ENCODE results near the gene GPHB5.
A peak's percentile ranks its signal among the peaks of the same experiment; 100 is the strongest.
"Not testable (repeated sequence)": the region's sequence is repeated elsewhere in the genome, so short reads cannot be mapped to it uniquely, and the experiment has no call there.

Gene GPHB5, protein sequence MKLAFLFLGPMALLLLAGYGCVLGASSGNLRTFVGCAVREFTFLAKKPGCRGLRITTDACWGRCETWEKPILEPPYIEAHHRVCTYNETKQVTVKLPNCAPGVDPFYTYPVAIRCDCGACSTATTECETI

DNA sequence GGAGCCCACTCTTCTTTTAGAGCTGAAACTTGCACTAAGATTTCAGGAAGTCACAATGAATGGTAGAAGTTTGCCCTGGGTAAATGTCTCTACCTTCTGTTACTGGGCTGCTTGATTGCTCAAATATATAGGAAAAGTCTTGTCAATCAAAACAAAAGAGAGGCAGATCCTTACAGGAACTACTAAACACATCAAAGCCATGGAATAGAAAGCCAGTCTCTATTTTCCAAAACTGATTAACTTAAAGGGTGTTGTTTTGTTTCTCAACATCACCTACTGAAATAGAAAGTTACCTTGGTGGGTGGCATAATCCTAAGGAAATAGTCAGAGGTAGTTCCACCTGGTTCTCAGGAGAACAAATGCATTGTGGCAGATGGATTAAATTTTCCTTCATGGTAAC is at the start of gene GPHB5:
TSS of gene GPHB5 (minus strand) at position 101 of the 400 bp plus-strand sequence. CDS start 1,086 bp downstream, outside the sequence.
- DNase-seq, result no peak

- DNase-seq, result no peak
Measured at GRCh38 chr14:63367742-63368364, 49.1 kb upstream of the GPHB5 start.

GRCh38 chr14:63362389-63362819 is 43.7 kb upstream of the GPHB5 start:
- DNase-seq, result peak; percentile 39

- DNase-seq, result no peak
Measured at GRCh38 chr14:63361790-63362189, 43.1 kb upstream of the GPHB5 start.

DNA sequence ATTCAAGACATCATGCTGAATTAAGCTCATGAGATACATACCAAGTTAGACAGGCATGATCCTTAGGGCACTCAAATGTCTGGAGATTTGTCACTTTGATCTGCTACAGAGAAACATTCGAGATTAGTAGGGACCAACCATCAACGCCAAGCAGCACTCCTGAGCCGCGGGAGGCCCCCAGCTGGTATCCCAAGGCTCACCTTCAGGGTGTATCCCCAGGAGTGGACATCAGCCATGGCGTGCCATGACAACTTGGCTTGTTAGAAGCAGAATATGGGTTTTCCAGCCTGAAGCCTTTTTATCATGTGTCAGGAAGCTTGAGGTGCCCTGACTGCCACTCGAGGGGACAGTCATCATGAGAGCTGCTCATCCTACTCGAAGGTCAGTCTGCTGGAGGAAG is 39.1 kb upstream of the GPHB5 start:
- no peak for DNase-seq

GRCh38 chr14:63345826-63346225 is 27.1 kb upstream of the GPHB5 start:
- peak; percentile 38 for DNase-seq

DNA sequence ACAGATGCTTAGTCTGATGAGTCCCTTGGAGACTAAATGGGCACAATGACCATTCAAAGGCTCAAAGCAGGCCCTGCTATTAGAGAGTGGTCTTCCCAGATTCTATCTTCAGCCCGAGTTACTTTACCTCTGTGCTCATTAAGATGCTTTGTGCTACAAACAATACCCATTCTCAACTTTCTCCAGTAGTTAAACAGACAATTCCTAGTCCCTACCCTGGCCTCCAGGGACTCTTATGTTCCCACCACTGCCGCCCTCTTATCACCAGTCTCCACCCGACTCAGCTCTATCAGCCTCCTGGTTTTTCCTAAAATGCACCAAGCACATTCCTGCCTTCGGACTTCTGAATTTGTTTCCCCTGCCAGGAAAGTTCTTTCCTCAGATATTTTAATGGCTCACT is 25.6 kb upstream of the GPHB5 start:
- DNase-seq, result no peak

GRCh38 chr14:63343878-63344277 is 25.1 kb upstream of the GPHB5 start:
- DNase-seq, result no peak

- DNase-seq, result peak; percentile 41
Measured at GRCh38 chr14:63342371-63342770, 23.6 kb upstream of the GPHB5 start.

- DNase-seq, result no peak
Measured at GRCh38 chr14:63328787-63329737, 10.3 kb upstream of the GPHB5 start.

DNA sequence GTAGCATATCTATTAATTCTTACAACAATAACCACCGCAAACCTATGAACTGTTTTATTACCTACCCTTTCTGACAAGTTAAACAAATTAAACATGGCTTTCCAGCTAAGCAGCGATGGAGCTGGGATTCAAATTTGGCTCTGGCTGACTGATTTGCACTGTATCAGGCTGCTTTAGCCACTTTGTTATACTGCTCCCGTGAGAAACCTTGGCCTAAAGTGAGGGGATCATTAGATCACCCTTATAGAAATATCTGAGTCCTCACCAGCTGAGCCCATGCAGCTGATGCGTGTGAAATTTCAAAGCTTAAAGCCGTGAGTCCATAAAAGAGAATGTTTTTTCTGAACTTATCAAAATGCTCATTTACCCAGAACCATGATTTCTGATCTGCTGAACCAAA is 8.1 kb upstream of the GPHB5 start:
- no peak for DNase-seq

- no peak for DNase-seq
Measured at GRCh38 chr14:63322897-63323573, 4.3 kb upstream of the GPHB5 start.

DNA sequence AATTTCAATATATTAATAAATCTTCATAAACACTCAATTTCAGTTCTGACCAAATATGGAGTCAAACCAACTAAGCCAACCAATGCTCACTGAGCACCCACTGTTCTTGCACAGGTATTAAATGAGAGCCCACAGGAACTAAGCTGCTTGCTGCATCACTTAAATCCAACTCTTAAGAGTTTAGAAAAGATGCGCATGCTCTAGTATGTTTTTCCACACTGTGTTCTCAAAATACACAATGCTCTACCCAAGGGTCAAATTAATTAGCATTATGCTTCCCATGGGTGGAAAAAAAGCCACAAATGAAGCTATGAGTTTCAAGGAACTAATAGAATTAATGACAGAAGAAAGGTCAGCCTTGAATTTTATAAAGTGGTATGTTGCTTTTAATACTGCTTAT is 3.7 kb upstream of the GPHB5 start:
- no peak for DNase-seq

- DNase-seq, result peak; percentile 9
Measured at GRCh38 chr14:63308723-63309317, 9.9 kb downstream of the GPHB5 start.

DNA sequence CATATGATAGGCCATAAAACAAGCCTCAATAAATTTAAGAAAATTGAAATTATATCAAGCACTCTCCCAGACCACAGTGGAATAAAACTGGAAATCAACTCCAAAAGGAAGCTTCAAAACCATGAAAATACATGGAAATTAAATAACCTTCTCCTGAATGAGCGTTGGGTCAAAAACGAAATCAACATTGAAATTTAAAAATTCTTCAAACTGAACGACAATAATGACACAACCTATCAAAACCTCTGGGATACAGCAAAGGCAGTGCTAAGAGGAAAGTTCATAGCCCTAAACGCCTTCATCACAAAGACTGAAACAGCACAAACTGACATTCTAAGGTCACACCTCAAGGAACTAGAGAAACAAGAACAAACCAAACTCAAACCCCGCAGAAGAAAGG is 14.3 kb downstream of the GPHB5 start:
- not testable (repeated sequence) for DNase-seq

GRCh38 chr14:63301891-63302534 is 16.7 kb downstream of the GPHB5 start:
- DNase-seq, result no peak

- no peak for DNase-seq
Measured at GRCh38 chr14:63300854-63301253, 17.9 kb downstream of the GPHB5 start.

DNA sequence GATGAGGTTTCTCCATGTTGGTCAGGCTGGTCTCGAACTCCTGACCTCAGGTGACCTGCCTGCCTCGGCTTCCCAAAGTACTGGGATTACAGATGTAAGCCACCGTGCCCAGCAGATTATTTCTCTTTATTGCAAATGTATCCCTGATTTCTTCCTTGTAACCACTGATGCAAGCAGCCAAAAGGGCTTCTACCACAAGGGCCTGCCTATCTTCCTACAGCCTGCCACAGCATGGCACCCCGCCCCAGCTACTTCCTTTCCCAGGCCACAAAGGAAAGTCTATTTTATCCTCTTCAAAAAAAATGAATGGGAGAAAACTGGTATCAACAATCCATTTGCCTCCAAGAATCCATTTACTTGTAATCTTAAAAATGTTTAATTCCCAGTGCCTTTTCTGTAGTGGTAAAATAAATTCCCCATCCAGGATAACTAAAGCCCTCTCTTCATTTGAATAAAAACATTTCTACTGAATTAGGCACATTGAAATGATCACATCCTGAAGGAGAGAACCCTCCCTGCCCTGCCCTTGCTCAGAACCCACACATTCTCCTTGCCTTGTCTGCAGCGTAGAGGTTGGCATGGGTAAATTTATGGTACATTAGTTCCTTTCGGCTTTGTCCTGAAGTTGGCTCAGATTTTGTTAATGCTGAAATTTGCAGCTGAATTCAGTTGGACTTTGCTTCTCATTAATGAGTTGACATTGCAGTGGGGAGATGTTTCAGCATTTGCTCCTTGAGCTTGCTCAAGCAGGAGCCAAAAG is 19.2 kb downstream of the GPHB5 start:
- no peak for DNase-seq

GRCh38 chr14:63297372-63298063 is 21.2 kb downstream of the GPHB5 start:
- no peak for DNase-seq

DNA sequence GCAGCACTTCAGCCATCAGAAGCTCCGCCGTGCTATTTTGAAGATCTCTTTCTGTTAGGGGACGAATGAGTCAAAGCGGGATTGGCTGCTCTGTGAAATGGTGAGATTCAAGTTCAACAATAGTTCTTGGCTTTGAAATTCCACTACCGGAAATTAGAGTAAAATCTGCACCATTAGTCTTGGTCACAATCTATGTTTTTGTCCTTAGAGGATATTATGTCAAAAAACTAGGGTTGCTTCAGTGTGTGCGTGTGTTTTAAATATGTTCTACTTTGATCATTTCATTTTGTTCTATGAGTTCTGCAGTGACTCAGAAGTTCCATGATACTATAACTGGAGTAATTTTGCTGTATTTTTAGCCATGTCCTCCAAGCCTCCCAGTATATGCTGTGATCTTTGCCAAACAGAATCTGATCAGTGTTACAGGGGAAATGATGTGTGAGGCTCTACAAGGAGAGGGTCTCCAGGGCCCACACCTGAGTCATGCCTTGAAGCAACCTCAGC is 22.6 kb downstream of the GPHB5 start:
- no peak for DNase-seq

- DNase-seq, result no peak
Measured at GRCh38 chr14:63295231-63295685, 23.5 kb downstream of the GPHB5 start.
